Smooth muscle cell (in vitro differentiated cells): Measurements from ENCODE around the gene SLC39A1. TPM values are rescaled to one million over a fixed set of nuclear protein-coding genes. Genes with fewer than 3 reads are reported as not detected.

Experiments
- DNase-seq: peaks from one replicate; lab custom pipeline; 2025; ENCODE audit not compliant: unreplicated experiment; lab: John Stamatoyannopoulos, UW
- H2AFZ ChIP-seq: fragments of 200-600 bp; sonication (generic); 2 replicates; pipeline ENCODE4 v1.6.0; 2016; ENCODE audit warnings: antibody characterized with exemption, low read depth, mild to moderate bottlenecking
- H3F3A ChIP-seq: fragments of 200-600 bp; sonication (generic); 2 replicates; pipeline ENCODE4 v1.6.0; 2017; ENCODE audit warnings: antibody characterized with exemption, low read depth
- H3K27ac ChIP-seq: fragments of 200-600 bp; sonication (generic); 2 replicates; pipeline ENCODE4 v1.5.1; 2016; ENCODE audit warnings: low read depth, mild to moderate bottlenecking
- H3K27me3 ChIP-seq: fragments of 200-600 bp; sonication (generic); 2 replicates; pipeline ENCODE4 v1.6.1; 2016; ENCODE audit warnings: low read depth, mild to moderate bottlenecking
- H3K36me3 ChIP-seq: fragments of 200-600 bp; sonication (generic); 2 replicates; pipeline ENCODE4 v1.5.1; 2016; ENCODE audit warnings: low read depth
- H3K4me1 ChIP-seq: fragments of 200-600 bp; sonication (generic); 2 replicates; pipeline ENCODE4 v1.5.1; 2016; ENCODE audit warnings: low read depth
- H3K4me2 ChIP-seq: fragments of 200-600 bp; sonication (generic); 2 replicates; pipeline ENCODE4 v1.6.0; 2016; ENCODE audit warnings: mild to moderate bottlenecking
- H3K4me3 ChIP-seq: fragments of 200-600 bp; sonication (generic); 2 replicates; pipeline ENCODE4 v1.5.1; 2016; ENCODE audit warnings: mild to moderate bottlenecking
- H3K79me2 ChIP-seq: fragments of 200-600 bp; sonication (generic); 2 replicates; pipeline ENCODE4 v1.6.0; 2016; ENCODE audit warnings: low read depth, mild to moderate bottlenecking
- H3K9ac ChIP-seq: fragments of 200-600 bp; sonication (generic); 2 replicates; pipeline ENCODE4 v1.6.0; 2016; ENCODE audit warnings: low read depth
- H3K9me3 ChIP-seq: fragments of 200-600 bp; sonication (generic); replicated peaks from 2 replicates; pipeline ENCODE4 v1.5.1; 2016; ENCODE audit warnings: low read depth
- H4K20me1 ChIP-seq: fragments of 200-600 bp; sonication (generic); 2 replicates; pipeline ENCODE4 v1.6.0; 2016; ENCODE audit warnings: low read depth
- CTCF ChIP-seq: fragments of 200-600 bp; sonication (generic); IDR thresholded peaks from 2 replicates; pipeline ENCODE4 v1.5.1; 2017; ENCODE audit warnings: borderline replicate concordance, mild to moderate bottlenecking, antibody characterized with exemption; ENCODE audit not compliant: insufficient read depth, poor library complexity, severe bottlenecking
- WGBS: methylation state at CpG from one replicate; pipeline ENCODE4 v1.1.7; 2016; ENCODE audit warnings: low lambda C conversion rate; 5-methylcytosine and 5-hydroxymethylcytosine counted together
- polyA plus RNA-seq: library from polyadenylated mRNA; unstranded; fragments of >200 nt; fragmentation: Nextera tagmentation; extraction: Ambion mirVana; gene quantifications from 2 replicates; pipeline ENCODE4 v1.2.1, GENCODE V29; 2016
- total RNA-seq: library from RNA; depleted of rRNA; stranded (reverse); fragments of >200 nt; gene quantifications from 2 replicates; pipeline ENCODE4 v1.2.3, GENCODE V29; 2014

SLC39A1 gene
- total and polyA plus RNA-seq, 2 experiments from 2014 or later: 104 to 143 TPM

- Histone ChIP-seq H2AFZ (peak within 1 kb of the TSS; percentile 89), H3K4me2 (peak within 1 kb of the TSS; percentile 93), H3K27ac (peak within 1 kb of the TSS; percentile 78), H3F3A (no peaks in the 10 kb centered on the region), H3K79me2 (peaks cover 44% of the 10 kb centered on the region), H3K9ac (peak within 1 kb of the TSS; percentile 95), H3K27me3 (no peaks in the 10 kb centered on the region), H3K9me3 (no peaks in the 10 kb centered on the region), H3K36me3 (no peaks in the 10 kb centered on the region), H3K4me1 (peaks cover 17% of the 10 kb centered on the region), H3K4me3 (peak within 1 kb of the TSS; percentile 86), H4K20me1 (peaks cover 40% of the 10 kb centered on the region)
- WGBS: 1% methylated on average over 53 of the region's 53 CpGs
- no peak for TF ChIP-seq CTCF
- DNase-seq: peak; percentile 89
Observed at GRCh38 chr1:153922972-153923925, 40.1 kb downstream of the SLC39A1 start, which contains the start of gene GATAD2B. GATAD2B (minus strand) TSS chr1:153922972; CDS start chr1:153828347, 94,625 bp downstream.

- Histone ChIP-seq H3K4me3 (peak overlapping the region; percentile 86), H3K36me3 (no peaks in the 10 kb centered on the region), H3K27ac (peak overlapping the region; percentile 78), H3F3A (no peaks in the 10 kb centered on the region), H3K9ac (peak overlapping the region; percentile 95), H3K27me3 (no peaks in the 10 kb centered on the region), H3K79me2 (peaks cover 53% of the 10 kb centered on the region), H3K4me1 (peaks cover 17% of the 10 kb centered on the region), H3K4me2 (peak overlapping the region; percentile 93), H4K20me1 (peaks cover 49% of the 10 kb centered on the region), H2AFZ (peak overlapping the region; percentile 64), H3K9me3 (no peaks in the 10 kb centered on the region)
- under 1% methylated on average over 43 of the region's 86 CpGs for WGBS
- DNase-seq: no peak
- peak; percentile 18 for TF ChIP-seq CTCF
Observed at GRCh38 chr1:153922076-153922971, 41.0 kb downstream of the SLC39A1 start.

DNA sequence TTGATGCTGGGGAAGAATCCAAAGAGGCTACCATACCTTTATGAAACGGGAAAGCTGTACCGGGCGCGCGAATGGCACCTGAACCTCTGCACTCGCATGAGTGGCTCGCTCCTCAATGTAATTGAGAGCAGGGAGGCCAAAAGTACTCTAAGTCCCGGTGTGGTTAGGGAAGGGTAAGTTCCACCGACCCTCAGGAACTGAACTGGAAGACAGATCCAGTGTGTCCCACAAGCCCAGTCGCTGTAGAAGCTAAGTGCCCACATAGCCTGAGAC is 41.6 kb downstream of the SLC39A1 start:
- H3F3A ChIP-seq: no peaks in the 10 kb centered on the region
- peaks cover 17% of the 10 kb centered on the region for H3K4me1 ChIP-seq
- peaks cover 55% of the 10 kb centered on the region for H4K20me1 ChIP-seq
- H3K36me3 ChIP-seq: no peaks in the 10 kb centered on the region
- H3K4me3 ChIP-seq: peak overlapping the region; percentile 86
- 2% methylated on average over 10 of the region's 10 CpGs for WGBS
- H3K79me2 ChIP-seq: peaks cover 59% of the 10 kb centered on the region
- DNase-seq: no peak
- no peaks in the 10 kb centered on the region for H3K27me3 ChIP-seq
- peak overlapping the region; percentile 32 for H2AFZ ChIP-seq
- no peak for TF ChIP-seq CTCF
- peak overlapping the region; percentile 95 for H3K9ac ChIP-seq
- H3K27ac ChIP-seq: peak overlapping the region; percentile 78
- peak overlapping the region; percentile 93 for H3K4me2 ChIP-seq
- H3K9me3 ChIP-seq: no peaks in the 10 kb centered on the region
